ENCODE measurements around the gene PRKCA.

PRKCA gene

GRCh38 chr17:66858226-66859083 is 556.0 kb downstream of the PRKCA start:
- no peak for DNase-seq

GRCh38 chr17:66859353-66859752 is 556.9 kb downstream of the PRKCA start:
- no peak for DNase-seq

GRCh38 chr17:66860204-66860603 is 557.8 kb downstream of the PRKCA start:
- no peak for DNase-seq
